ENCODE measurements around the gene PDE1C.

GRCh38 chr7:31986878-31987518 is 83.2 kb downstream of the PDE1C start:
- TF ChIP-seq POLR2A (IDR thresholded peaks at IDR 0.05; ENCODE audit: low read depth, low read length): no peak
- TF ChIP-seq POLR2AphosphoS5 (IDR thresholded peaks at IDR 0.05; ENCODE audit: low read depth, low read length): no peak
- no peak for TF ChIP-seq POU2F2 (IDR thresholded peaks at IDR 0.05; ENCODE audit: low read depth, low read length)
- no peak for TF ChIP-seq TAF1 (IDR thresholded peaks at IDR 0.05; ENCODE audit: low read depth, low read length)

All from GM12891 (cell line).